Gastroesophageal sphincter (tissue), 4 donors: Measurements from ENCODE around the gene DUOXA1. TPM values are rescaled to one million over a fixed set of nuclear protein-coding genes. Genes with fewer than 3 reads are reported as not detected.

Experiments
- ATAC-seq: fragments of 150-250 bp; one replicate; pipeline ENCODE4 v1.9.1; 2016; ENCODE audit warnings: mild to moderate bottlenecking, moderate library complexity
- H3K27ac ChIP-seq, 4 donors: fragments of 200-600 bp; sonication (generic) in 3 of 4; 1 replicate in 3 of 4; 2 replicates in 1 of 4; pipeline ENCODE4 v1.5.1; 2016 to 2019
- H3K27me3 ChIP-seq: fragments of 200-600 bp; sonication (generic); one replicate; pipeline ENCODE4 v1.5.1; 2019
- H3K36me3 ChIP-seq, 2 donors: fragments of 200-600 bp; sonication (generic); one replicate each; pipeline ENCODE4 v1.5.1; 2019; ENCODE audit warnings: control low read depth in 1 of 2
- H3K4me1 ChIP-seq, 3 donors: fragments of 200-600 bp; sonication (generic); 1 replicate in 2 of 3; 2 replicates in 1 of 3; pipeline ENCODE4 v1.5.1; 2016 to 2019; ENCODE audit warnings: control low read depth in 2 of 3
- H3K4me3 ChIP-seq, 2 donors: fragments of 200-600 bp; sonication (generic); one replicate each; pipeline ENCODE4 v1.5.1; 2019; ENCODE audit warnings: mild to moderate bottlenecking in 1 of 2, moderate library complexity in 1 of 2
- H3K9me3 ChIP-seq, 3 donors: fragments of 200-600 bp; sonication (generic); one replicate each; pipeline ENCODE4 v1.5.1; 2017 to 2019; ENCODE audit warnings: control low read depth in 2 of 3
- EP300 ChIP-seq: sonication (generic); formaldehyde crosslinking; IDR thresholded peaks from one replicate; pipeline ENCODE4 v1.6.1; 2017; ENCODE audit warnings: antibody characterized with exemption, mild to moderate bottlenecking
- POLR2A ChIP-seq, 2 donors: fragments of 450-650 bp; IDR thresholded peaks; one replicate each; pipeline ENCODE4 v1.6.1; 2017; ENCODE audit warnings: antibody characterized with exemption in 2 of 2, mild to moderate bottlenecking in 2 of 2, moderate library complexity in 1 of 2
- POLR2AphosphoS5 ChIP-seq: sonication (generic); formaldehyde crosslinking; IDR thresholded peaks from one replicate; pipeline ENCODE4 v1.6.1; 2017; ENCODE audit warnings: antibody characterized with exemption
- WGBS, 2 donors: methylation state at CpG; one replicate each; pipeline ENCODE4 v1.1.5; 2018; ENCODE audit warnings: low coverage in 1 of 2; 5-methylcytosine and 5-hydroxymethylcytosine counted together
- total RNA-seq, 4 donors: library from RNA; depleted of rRNA; stranded (reverse); fragments of >200 nt; gene quantifications; one replicate each; pipeline ENCODE4 v1.1.0, GENCODE V29; 2016
- TF ChIP-seq, protein P1 (sequence below), 4 experiments: fragments of 200-600 bp in 2 of 4; fragments of 450-650 bp in 2 of 4; sonication (generic) in 1 of 4; IDR thresholded peaks; one replicate each; pipeline ENCODE4 v1.5.1; 2017 to 2019; ENCODE audit warnings: antibody characterized with exemption in 4 of 4, mild to moderate bottlenecking in 2 of 4, moderate library complexity in 2 of 4

DUOXA1 gene
- total RNA-seq, 4 donors from 2014 or later = 0.67 to 1.7 (median 1.7) TPM; not detected in 1

DNA sequence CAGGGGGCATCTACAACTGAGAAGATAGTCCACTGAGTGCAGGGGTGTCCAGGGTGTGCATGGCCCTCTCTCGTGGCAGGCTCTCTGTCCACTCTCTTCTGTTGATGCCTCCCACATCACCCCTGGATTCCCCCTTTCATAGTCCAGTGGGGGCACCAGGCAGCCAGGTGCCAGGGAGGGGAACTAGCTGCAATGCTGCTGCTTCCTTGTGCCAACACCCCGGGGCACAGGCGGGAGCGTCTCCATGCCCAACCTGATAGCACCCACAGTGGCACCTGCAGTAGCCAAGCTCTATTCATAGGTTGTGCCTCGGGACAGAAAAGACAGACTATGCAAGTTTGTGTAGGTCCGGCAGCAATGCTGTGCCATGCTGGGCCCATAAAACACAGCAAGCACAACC, 27.5 kb downstream of the DUOXA1 start:
- H3K4me3 ChIP-seq = no peak overlapping the region
- no peak for ATAC-seq
- TF ChIP-seq EP300 (no peak), POLR2A (IDR thresholded peaks at IDR 0.05) (no peak), POLR2AphosphoS5 (no peak)
- TF ChIP-seq, protein P1, sequence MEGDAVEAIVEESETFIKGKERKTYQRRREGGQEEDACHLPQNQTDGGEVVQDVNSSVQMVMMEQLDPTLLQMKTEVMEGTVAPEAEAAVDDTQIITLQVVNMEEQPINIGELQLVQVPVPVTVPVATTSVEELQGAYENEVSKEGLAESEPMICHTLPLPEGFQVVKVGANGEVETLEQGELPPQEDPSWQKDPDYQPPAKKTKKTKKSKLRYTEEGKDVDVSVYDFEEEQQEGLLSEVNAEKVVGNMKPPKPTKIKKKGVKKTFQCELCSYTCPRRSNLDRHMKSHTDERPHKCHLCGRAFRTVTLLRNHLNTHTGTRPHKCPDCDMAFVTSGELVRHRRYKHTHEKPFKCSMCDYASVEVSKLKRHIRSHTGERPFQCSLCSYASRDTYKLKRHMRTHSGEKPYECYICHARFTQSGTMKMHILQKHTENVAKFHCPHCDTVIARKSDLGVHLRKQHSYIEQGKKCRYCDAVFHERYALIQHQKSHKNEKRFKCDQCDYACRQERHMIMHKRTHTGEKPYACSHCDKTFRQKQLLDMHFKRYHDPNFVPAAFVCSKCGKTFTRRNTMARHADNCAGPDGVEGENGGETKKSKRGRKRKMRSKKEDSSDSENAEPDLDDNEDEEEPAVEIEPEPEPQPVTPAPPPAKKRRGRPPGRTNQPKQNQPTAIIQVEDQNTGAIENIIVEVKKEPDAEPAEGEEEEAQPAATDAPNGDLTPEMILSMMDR (IDR thresholded peaks at IDR 0.05) = no peak
- whole genome bisulfite sequencing, 2 donors = 67% methylated on average over 1 of the region's 6 CpGs; no CpG with 5 or more reads in 1 of the 2 donors
- no peaks in the 10 kb centered on the region for H3K36me3 ChIP-seq
- no peak overlapping the region for H3K27ac ChIP-seq
- no peaks in the 10 kb centered on the region for H3K9me3 ChIP-seq
- no peaks in the 10 kb centered on the region for H3K4me1 ChIP-seq
- H3K27me3 ChIP-seq = peaks cover 11% of the 10 kb centered on the region

DNA sequence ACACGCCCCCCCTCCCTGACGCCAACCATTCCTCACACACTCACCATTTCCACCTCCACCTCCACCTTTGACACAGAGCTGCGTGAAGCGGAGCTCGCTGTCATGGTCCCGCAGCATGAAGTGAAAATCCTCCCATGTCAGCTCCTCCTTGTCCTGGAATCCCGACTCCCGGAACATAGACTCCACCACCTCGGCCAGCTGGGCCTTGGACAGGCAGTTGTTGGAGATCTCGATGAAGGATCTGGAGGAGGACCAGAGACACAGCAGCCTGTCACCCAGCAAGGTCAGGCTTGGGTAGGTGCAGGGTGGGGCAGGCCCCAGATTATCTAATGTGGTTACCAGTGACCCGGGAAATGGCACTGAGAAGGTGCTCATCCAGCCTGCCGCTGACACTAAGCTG, 27.9 kb downstream of the DUOXA1 start:
- Histone ChIP-seq H3K4me1 (no peaks in the 10 kb centered on the region), H3K36me3 (no peaks in the 10 kb centered on the region), H3K4me3 (no peak overlapping the region), H3K27ac (no peak overlapping the region), H3K27me3 (peaks cover 11% of the 10 kb centered on the region), H3K9me3 (no peaks in the 10 kb centered on the region)
- TF ChIP-seq POLR2AphosphoS5 (no peak), POLR2A (IDR thresholded peaks at IDR 0.05) (no peak), EP300 (no peak)
- TF ChIP-seq, protein P1 (IDR thresholded peaks at IDR 0.05) = no peak
- no peak for ATAC-seq
- 60 to 73% methylated on average over 1 to 7 of the region's 12 CpGs for WGBS, 2 donors

DNA sequence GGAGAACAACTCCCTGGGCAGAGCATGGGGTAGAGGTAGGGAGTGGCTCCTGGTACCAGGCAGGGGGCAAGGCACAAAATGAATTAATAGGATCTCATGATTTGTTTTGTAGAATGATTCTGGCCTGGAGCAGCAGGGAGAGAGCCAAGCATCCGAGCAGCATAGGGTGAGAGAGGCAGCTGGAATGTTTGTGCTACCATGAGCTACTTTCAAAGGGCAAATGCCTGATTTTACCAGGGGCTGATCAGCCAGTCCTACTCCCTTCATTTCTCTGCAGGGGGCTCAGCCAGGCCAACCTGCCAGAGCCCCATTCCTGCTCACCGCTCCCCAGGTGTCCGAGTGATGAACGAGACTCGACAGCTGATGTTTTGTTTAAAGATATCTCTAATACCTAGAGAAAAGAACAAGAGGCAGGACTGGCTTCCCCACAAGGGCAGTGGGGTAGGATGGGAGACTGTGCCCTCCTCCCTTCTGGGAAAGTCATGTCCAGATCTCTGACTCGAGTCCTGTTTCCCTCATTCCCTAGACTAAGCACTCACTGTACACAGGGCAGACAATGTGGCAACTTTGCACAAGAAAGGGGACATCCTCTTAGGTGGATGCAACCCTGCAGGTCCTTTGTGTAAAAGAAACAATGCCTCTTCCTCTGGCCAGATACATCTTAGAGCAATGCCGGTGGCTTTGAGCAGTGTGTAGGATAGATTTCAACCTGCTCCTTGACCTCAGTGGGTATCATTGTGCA, 28.6 kb downstream of the DUOXA1 start:
- Histone ChIP-seq H3K36me3 (no peaks in the 10 kb centered on the region), H3K27me3 (peaks cover 10% of the 10 kb centered on the region), H3K9me3 (no peaks in the 10 kb centered on the region), H3K4me3 (no peak overlapping the region), H3K27ac (no peak overlapping the region), H3K4me1 (no peaks in the 10 kb centered on the region)
- 42 to 80% methylated on average over 1 to 4 of the region's 7 CpGs for WGBS, 2 donors
- ATAC-seq = no peak
- no peak for TF ChIP-seq POLR2A (IDR thresholded peaks at IDR 0.05)
- no peak for TF ChIP-seq EP300
- no peak for TF ChIP-seq POLR2AphosphoS5
- TF ChIP-seq, protein P1 (IDR thresholded peaks at IDR 0.05) = no peak

DNA sequence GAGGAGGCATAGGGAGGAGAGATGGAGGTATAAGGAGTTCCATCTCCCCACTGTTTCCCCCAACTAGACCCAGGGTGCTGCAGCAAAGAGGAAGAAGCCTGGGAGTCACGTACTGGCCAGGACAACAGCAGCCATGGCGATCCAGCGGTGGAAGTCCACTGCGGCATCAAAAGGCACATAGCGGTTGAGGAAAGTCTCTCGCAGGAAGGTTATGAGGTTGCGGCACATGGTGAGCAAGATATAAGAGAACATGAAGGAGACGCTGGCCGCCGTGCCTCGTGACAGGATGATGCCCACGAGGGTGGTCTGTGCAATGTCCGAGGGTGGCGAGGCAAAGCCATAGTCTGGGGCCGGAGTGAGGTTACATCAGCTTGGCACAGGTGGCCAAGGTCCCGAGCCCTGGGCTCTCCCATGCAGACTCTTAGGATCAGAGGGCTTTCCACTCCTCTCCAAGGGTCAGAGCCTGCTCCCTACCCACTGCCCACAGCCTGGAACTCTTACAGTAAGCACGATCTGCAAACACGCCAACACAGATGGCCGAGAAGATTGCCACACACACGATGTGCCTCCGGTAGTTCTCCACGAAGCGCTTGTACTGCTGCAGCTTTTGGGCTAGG, 30.0 kb downstream of the DUOXA1 start:
- Histone ChIP-seq H3K4me1 (no peaks in the 10 kb centered on the region), H3K9me3 (no peaks in the 10 kb centered on the region), H3K36me3 (no peaks in the 10 kb centered on the region), H3K27me3 (peaks cover 2% of the 10 kb centered on the region), H3K4me3 (no peak overlapping the region), H3K27ac (no peak overlapping the region)
- ATAC-seq = no peak
- TF ChIP-seq, protein P1 (IDR thresholded peaks at IDR 0.05) = no peak
- TF ChIP-seq POLR2A (IDR thresholded peaks at IDR 0.05) (no peak), POLR2AphosphoS5 (no peak), EP300 (no peak)
- WGBS, 2 donors = 72 to 87% methylated on average over 10 to 14 of the region's 23 CpGs

DNA sequence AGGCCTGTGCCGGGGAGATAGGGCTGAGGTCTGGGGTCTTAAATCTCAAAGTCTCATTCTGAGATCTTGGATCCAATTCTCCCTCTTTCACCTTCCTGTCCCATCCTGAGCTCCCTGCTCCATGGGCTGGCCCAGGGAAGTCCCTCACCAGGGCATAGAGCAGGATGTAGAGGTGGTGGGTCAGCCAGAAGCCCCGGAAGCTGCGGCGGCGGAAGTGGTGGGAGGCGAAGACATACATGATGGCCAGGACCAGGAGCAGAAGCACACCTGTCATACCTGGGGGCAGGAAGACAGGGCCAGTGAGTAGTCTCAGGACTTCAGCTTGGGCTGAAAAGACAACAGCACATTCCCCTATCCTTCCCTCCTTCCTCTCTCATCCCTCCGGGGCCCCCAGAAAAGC, 32.2 kb downstream of the DUOXA1 start:
- H3K36me3 ChIP-seq = no peaks in the 10 kb centered on the region
- H3K4me1 ChIP-seq = no peaks in the 10 kb centered on the region
- no peak overlapping the region for H3K4me3 ChIP-seq
- ATAC-seq = no peak
- 88% methylated on average over 3 of the region's 7 CpGs; no CpG with 5 or more reads in 1 of the 2 donors for WGBS, 2 donors
- TF ChIP-seq EP300 (no peak), POLR2A (IDR thresholded peaks at IDR 0.05) (no peak), POLR2AphosphoS5 (no peak)
- TF ChIP-seq, protein P1 (IDR thresholded peaks at IDR 0.05) = no peak
- H3K9me3 ChIP-seq = no peaks in the 10 kb centered on the region
- H3K27me3 ChIP-seq = peaks cover 3% of the 10 kb centered on the region
- no peak overlapping the region for H3K27ac ChIP-seq
